CD4-positive, alpha-beta T cell treated with Interleukin-2 at 100 ng/mL for 4 hours (primary cell): ENCODE data around the gene GJA8.
A peak's percentile ranks its signal among the peaks of the same experiment; 100 is the strongest.
"Not testable (repeated sequence)": the region's sequence is repeated elsewhere in the genome, so short reads cannot be mapped to it uniquely, and the experiment has no call there.

Experiments
- DNase-seq: peaks from one replicate; pipeline ENCODE4 v3.0.0-alpha.2; 2020; ENCODE audit warnings: low spot score

Gene GJA8

DNA sequence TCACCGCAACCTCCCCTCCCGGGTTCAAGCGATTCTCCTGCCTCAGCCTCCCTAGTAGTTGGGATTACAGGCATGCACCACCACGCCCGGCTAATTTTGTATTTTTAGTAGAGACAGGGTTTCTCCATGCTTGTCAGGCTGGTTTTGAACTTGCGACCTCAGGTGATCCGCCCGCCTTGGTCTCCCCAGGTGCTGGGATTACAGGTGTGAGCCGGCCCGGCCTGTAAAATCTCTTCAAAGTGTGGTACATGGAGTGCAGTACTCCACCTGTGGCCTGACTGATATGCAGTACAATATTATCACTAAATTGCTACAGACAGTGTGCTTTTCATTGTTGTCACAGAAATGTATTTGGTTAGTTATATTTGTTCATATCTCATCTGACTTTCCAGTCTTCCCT is 25.1 kb downstream of the GJA8 start:
- DNase-seq = not testable (repeated sequence)

DNA sequence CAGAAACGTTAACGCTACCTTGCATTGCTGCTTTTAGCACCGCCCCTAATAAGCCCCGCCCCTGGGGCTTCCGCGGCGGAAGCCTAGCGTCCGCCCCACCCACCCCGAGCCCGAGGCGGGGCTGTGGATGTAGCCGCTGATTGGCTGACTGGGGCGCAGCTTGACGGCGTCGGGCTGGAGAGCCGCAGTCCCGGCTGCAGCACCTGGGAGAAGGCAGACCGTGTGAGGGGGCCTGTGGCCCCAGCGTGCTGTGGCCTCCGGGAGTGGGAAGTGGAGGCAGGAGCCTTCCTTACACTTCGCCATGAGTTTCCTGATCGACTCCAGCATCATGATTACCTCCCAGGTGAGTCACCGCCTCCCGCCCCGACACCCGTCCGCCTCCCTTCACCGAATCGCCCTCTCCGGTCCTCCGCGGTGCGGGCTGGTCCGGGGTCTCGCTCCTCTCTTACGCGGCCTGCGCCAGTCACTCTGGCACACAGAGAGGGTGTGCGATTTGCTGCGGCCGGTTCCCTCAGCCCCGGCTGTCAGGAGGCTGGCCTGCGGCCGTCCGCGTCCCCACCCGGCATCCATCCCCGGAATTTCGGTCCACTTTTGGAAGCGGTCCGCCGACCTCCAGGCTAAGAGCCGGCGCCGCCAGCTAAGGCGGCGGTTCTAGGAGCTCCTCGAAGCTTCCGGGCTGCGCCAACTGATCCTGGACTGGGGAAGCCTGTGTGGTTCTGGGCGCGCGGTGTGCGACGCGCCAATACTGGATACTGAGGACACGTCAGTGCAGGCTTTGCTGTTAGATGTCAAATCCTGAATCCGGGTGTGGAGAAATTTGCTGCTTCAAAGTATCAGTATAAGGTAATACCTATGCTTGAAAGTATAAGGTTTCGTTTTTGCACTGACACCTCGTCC is 25.9 kb downstream of the GJA8 start, which contains the start of gene GPR89B:
Gene GPR89B (plus strand): TSS at position 185 of the 897 bp plus-strand sequence. CDS start 117 bp downstream, at position 302.
- DNase-seq = peak; percentile 93

DNA sequence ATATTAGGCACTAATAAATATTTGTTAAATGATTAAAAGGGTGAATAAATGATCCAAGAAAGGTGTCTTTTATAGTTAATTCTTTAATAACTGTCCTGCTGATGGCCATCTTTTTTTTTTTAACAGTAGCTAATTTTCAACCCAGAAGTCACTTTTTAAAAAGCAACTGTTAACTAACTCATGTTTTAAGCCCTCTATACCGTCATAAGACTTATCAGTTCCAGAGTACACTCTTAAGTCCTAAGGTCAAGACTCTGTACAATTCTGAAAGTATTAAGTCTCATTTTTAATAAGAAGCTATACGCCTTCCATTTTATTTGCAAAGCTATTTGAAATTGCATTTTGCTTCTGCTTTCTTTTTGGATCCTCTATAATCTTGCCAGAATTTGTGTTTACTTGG is 28.5 kb downstream of the GJA8 start:
- not testable (repeated sequence) for DNase-seq

DNA sequence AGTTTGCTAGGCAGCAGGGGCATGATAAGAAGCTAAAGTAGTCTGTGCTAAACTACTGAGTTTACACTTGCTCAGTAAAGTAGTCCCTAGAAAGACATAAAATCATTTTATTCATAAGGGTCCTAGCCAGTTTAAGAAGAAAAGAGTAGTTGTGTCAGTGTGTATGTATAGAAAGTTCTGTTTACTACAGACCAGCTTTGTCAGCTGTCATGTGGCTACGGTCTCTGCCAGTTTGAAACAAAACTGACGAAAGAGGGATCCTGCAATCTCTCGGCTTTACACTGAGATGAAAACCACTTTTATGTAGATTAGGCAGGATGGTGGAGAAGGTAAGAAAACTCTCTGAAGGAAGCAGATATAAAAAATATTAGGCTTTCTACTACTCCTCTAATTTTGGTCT is 32.7 kb downstream of the GJA8 start:
- DNase-seq = not testable (repeated sequence)

DNA sequence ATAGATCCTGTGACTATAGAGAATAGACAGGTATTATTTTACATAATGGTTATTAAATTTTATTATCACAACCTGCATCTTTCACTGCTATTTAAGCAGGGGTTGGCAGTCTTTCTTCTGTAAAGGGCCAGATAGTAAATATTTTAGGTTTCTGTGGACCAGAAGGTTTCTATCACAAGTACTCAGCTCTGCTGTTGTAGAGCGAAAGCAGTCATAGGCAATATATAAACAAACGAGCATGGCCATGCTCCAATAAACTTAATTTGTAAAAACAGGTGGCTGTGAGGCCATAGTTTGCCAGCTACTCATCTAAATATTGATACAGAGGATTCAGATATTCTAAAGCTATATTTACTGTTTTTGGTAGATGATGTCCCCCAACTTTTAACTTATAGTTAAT is 37.9 kb downstream of the GJA8 start:
- not testable (repeated sequence) for DNase-seq

DNA sequence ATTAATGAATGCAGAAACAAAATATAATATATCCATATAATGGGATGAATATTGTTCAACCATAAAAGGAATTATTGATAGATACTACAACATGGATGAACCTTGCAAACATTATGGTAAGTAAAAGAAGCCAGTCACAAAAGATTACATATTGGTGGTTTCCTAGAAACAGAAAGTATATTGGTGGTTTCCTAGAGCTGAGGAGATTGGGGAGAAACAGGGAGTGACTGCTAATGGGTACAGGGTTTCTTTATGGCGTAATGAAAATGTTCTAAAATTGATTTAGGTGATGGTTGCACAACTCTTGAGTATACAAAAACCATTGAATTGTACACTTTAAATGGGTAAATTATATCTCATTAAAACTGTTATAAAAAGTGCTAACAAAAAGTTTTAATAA is 40.0 kb downstream of the GJA8 start:
- DNase-seq = not testable (repeated sequence)

DNA sequence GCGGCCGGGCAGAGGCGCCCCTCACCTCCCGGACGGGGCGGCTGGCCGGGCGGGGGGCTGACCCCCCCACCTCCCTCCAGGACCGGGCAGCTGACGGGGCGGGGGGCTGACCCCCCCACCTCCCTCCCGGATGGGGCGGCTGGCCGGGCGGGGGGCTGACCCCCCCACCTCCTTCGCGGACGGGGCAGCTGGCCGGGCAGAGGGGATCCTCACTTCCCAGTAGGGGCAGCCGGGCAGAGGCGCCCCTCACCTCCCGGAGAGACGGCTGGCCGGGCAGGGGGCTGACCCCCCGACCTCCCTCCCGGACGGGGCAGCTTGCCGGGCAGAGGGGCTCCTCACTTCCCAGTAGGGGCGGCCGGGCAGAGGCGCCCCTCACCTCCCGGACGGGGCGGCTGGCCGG is 46.9 kb downstream of the GJA8 start:
- DNase-seq = not testable (repeated sequence)
